GM20000 (cell line): ENCODE results near the gene LIMS1.
"Not testable (repeated sequence)": the region's sequence is repeated elsewhere in the genome, so short reads cannot be mapped to it uniquely, and the experiment has no call there.

Experiments used
- DNase-seq: peaks from one replicate; pipeline ENCODE4 v3.0.0; 2012; ENCODE audit warnings: low spot score
- TF ChIP-seq, protein P1 (sequence below): IDR thresholded peaks from 2 replicates; pipeline ENCODE4 v1.5.1; 2012; ENCODE audit warnings: mild to moderate bottlenecking, control low read depth; ENCODE audit errors: extremely low read depth, missing control alignments

Gene LIMS1

DNA sequence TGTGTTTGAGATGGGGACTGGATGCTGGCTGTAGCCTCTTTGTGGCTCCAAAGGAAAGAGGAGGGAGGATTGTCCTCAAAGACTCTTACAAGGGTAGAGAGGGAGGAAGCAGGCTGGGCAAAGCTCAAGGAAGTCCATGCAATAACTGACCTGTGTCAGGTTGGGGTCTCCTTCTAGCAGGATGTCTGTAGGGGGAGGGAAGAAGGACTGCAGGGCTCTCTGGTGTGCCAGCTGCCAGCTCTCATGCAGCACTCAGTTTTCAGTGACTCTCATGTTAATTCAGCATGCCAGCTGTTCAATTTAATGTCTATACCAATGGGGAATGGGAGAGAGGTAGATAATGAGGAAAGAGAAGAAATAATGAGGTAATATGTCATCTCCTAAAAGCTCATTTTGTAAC lies 99.7 kb downstream of the LIMS1 start:
- TF ChIP-seq, protein P1, sequence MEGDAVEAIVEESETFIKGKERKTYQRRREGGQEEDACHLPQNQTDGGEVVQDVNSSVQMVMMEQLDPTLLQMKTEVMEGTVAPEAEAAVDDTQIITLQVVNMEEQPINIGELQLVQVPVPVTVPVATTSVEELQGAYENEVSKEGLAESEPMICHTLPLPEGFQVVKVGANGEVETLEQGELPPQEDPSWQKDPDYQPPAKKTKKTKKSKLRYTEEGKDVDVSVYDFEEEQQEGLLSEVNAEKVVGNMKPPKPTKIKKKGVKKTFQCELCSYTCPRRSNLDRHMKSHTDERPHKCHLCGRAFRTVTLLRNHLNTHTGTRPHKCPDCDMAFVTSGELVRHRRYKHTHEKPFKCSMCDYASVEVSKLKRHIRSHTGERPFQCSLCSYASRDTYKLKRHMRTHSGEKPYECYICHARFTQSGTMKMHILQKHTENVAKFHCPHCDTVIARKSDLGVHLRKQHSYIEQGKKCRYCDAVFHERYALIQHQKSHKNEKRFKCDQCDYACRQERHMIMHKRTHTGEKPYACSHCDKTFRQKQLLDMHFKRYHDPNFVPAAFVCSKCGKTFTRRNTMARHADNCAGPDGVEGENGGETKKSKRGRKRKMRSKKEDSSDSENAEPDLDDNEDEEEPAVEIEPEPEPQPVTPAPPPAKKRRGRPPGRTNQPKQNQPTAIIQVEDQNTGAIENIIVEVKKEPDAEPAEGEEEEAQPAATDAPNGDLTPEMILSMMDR, result no peak
- DNase-seq, result no peak

DNA sequence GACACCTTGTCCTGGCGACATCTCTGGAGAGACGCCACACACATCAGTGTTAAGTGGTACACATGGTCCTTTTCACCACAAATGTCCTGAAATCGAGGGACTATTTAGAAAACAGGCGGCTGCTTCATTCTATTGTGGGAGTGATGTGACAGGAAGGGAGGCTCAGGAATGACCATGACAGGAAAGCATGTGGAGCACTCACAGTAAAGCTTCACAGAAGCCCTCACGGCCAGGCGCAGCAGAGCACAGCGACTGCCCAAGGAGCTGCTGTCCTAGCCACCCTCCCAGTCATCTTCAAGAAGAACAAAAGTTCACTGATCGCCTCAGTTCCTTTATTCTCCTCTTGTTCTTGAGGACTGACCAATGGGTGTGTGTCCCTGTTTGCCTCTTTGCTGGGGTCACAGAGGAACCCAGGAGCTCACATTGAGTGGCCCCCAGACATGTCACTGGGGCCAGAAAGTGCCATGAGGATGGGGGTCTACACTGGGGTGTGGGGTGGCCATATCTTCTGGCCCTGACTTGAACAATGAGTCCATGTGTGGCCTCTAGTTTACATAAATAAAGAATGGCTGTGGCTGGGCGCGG lies 100.4 kb downstream of the LIMS1 start:
- no peak for DNase-seq
- TF ChIP-seq, protein P1, result no peak

DNA sequence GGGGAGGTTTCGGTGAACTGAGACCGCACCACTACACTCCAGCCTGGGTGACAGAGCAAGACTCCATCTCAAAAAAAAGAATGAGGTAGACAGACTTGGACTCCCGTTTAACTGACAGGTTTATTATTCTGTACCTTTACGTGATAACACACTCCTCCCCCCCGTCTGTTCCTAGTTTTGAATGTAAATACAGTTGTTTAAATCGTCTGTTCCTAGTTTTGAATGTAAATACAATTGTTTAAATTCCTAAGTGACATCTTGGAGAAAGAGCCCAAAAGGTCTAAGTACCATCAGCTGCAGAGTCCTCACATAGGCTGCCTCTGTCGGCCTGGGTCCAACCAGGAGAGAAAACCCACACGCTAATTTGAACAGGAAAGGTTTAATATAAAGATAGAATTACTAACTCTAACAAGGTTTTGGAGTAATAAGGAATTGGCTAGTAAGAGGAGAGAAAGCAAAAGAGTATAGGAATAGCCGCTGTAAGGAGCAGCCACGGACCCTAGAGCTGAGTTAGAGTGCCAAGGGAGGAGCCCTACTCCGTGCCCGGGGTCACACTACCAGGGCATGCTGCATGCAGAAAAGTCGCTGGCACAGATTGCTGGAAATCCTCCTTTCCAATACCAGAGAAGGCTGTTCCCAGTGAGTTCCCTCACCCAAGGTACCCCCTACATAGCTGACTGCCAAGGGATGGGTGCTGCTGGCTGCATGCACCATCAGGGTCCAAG lies 101.5 kb downstream of the LIMS1 start:
- no peak for DNase-seq
- TF ChIP-seq, protein P1, result no peak

DNA sequence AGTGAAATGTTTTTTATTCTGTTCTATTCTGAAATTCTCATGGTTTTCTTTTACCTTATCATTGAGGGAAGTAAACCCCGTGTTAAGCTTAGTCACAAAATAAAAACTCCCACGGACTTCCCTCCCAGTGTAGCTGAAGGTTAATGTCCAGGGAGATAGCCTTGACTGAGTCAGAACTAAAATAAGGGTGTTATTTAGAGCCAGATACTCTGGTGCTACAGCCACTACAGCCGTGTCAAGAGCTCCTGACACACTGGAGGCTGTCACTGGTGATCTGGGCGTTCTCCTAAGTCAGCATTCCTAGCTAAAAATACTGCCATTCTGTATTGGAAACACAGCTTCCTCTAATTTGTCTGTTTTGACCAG lies 103.0 kb downstream of the LIMS1 start:
- peak; percentile 58 for DNase-seq
- TF ChIP-seq, protein P1, result no peak

DNA sequence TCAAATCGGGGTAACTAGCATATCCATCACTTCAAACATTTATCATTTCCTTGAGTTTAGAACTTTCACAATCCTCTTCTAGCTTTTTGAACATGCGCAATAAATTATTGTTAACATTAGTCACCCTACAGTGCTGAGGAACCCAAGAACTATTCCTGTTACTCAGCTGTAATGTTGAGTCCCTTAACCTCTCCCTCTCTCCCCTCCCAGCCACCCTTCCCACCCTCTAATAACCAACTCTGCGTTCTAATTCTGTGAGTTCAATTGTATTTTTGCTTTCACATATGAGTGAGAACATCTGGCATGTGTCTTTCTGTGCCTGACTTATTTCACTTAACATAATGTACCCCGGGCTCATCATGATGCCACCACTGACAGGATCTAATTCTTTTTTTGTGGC lies 106.5 kb downstream of the LIMS1 start:
- TF ChIP-seq, protein P1, result no peak
- DNase-seq, result no peak

DNA sequence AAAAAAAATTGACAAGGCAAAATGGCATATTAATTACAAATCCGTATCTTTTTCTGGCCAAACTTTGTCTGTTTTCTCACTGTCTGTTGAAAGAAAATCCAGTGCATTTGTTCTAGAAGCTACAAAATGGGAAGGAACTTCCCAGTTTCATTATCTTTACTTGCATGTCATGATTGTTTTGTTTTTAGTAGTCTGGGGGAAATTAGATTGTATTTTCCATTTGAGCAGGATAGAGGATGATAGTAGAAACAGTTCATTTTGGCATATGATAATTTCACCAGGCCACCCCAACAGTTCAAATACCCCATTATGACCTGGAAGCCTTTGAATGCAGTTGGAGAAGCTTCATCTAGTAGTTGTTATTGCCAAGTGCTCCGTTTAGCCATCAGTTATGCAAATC lies 107.5 kb downstream of the LIMS1 start:
- TF ChIP-seq, protein P1, result no peak
- no peak for DNase-seq

DNA sequence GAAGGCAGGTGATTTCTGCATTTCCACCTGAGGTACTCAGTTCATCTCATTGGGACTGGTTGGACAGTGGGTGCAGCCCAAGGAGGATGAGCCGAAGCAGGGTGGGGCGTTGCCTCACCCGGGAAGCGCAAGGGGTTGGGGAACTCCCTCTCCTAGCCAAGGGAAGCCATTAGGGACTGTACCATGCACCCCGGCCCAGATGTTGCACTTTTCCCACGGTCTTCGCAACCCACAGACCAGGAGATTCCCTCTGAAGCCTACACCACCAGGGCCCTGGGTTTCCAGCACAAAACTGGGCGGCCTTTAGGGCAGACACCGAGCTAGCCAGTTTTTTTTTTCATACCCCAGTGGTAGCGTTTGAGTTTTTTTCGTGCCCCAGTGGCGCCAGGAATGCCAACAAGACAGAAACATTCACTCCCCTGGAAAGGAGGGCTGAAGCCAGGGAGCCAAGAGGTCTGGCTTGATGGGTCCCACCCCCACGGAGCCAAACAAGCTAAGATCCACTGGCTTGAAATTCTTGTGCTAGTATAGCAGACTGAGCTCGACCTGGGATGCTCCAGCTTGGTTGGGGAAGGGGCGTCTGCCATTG lies 109.1 kb downstream of the LIMS1 start:
- TF ChIP-seq, protein P1, result no peak
- DNase-seq, result no peak

DNA sequence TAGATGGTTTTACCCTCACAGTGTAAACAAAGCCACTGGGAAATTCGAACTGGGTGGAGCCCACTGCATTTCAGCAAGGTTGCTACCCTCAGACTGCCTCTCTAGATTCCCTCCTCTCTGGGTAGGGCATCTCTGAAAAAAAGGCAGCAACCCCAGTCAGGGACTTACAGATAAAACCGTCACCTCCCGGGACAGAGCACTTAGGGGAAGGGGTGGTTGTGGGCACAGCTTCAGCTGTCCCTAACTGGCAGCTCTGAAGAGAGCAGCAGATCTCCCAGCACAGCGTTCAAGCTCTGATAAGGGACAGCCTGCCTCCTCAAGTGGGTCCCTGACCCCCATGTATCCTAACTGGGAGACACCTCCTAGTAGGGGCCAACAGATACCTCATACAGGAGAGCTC lies 109.6 kb downstream of the LIMS1 start:
- not testable (repeated sequence) for DNase-seq

DNA sequence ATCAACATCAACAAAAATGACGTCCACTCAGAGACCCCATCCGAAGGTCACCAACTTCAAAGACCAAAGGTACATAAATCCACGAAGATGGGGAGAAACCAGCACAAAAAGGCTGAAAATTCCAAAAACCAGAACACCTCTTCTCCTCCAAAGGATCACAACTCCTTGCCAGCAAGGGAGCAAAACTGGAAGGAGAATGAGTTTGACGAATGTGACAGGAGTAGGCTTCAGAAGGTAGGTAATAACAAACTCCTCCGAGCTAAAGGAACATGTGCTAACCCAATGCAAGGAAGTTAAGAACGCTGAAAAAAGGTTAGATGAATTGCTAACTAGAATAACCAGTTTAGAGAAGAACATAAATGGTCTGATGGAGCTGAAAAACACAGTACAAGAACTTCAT lies 110.2 kb downstream of the LIMS1 start:
- not testable (repeated sequence) for DNase-seq

DNA sequence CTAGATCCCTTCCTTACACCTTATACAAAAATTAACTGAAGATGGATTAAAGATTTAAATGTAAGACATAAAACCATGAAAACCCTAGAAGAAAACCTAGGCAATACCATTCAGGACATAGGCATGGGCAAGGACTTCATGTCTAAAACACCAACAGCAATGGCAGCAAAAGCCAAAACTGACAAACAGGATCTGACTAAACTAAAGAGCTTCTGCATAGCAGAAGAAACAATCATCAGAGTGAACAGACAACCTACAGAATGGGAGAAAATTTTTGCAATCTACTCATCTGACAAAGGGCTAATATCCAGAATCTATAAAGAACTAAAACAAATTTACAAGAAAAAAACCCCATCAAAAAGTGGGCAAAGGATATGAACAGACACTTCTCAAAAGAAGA lies 114.5 kb downstream of the LIMS1 start:
- not testable (repeated sequence) for DNase-seq

DNA sequence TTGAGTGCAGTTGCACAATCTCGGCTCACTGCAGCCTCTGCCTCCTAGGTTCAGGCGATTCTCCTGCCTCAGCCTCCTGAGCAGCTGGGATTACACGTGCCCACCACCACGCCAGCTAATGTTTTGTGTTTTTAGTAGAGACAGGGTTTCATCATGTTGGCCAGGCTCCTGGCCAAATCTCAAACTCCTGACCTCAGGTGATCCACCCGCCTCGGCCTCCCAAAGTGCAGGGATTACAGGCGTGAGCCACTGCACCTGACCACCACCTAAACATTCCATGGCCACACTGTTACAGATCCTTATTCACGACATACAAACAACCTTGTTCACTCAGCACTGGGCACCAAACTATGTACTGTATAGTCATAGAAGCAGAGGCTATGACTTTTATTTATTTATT lies 116.2 kb downstream of the LIMS1 start:
- not testable (repeated sequence) for DNase-seq

DNA sequence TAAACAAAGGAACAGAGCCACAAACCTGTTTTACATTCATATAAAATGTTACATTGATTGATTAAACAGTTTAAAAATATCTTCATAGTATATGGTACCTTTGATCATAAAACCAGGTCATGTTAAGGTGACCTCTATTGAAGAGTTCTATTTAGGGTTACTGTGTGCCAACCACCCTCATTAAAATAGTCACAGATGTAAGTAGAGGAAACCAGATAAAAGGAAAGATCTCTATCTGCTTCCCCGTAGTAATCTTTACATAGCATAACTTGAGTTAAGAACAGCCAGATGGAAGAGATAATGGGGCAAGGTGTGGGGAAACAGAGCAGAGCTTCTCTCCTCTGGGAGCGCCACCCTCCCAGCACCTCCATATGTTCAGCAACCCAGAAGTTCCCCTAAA lies 117.2 kb downstream of the LIMS1 start:
- not testable (repeated sequence) for DNase-seq
